T-helper 1 cell (primary cell): ENCODE results near the gene ABCC11.
"Not testable (repeated sequence)": the region's sequence is repeated elsewhere in the genome, so short reads cannot be mapped to it uniquely, and the experiment has no call there.

Experiments
- DNase-seq, 5 donors: peaks; one replicate each; pipeline ENCODE4 v3.0.0-alpha.2; 2012 to 2020

The ABCC11 gene

GRCh38 chr16:48244863-48245195 lies 2.5 kb downstream of the ABCC11 start:
- no peak for DNase-seq

GRCh38 chr16:48244080-48244862 lies 3.1 kb downstream of the ABCC11 start, which contains the start of gene LONP2:
TSS of gene LONP2 (plus strand) at chr16:48244300. CDS start at chr16:48244389, 89 bp downstream.
- DNase-seq: peak; percentile 70 to 91 (median 81)

DNA sequence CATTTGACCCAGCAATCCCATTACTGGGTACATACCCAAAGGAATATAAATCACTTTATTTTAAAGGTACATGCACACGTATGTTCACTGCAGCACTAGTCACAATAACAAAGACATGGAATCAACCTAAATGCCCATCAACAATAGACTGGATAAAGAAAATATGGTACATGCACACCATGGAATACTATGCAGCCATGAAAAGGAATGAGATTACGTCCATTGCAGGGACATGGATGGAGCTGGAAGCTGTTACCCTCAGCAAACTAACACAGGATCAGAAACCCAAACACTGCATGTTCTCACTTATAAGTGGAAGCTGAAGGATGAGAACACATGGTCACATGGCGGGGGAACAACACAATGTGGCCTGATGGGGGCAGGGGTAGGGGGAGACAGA lies 7.2 kb downstream of the ABCC11 start:
- not testable (repeated sequence) for DNase-seq

DNA sequence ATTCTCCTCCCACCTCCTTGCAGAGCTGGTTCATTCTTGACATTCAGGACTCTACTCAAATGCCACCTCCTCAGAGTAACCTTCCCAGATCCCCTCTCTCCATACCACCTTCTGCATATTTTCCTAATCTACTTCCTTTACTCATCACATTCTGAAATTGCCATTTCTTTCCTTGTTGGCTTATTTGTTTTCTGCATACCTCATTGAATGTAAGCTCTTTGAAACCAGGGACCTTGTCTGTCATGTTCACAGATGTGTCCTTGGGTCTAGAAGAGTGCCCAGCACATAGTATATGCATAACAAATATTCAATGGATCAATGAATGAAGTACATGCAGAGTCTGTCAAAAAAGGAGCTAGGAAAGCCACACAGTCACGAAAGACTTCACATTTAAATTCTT lies 11.1 kb downstream of the ABCC11 start:
- DNase-seq: no peak

- no peak for DNase-seq
Measured at GRCh38 chr16:48235556-48236136, 11.7 kb downstream of the ABCC11 start.

DNA sequence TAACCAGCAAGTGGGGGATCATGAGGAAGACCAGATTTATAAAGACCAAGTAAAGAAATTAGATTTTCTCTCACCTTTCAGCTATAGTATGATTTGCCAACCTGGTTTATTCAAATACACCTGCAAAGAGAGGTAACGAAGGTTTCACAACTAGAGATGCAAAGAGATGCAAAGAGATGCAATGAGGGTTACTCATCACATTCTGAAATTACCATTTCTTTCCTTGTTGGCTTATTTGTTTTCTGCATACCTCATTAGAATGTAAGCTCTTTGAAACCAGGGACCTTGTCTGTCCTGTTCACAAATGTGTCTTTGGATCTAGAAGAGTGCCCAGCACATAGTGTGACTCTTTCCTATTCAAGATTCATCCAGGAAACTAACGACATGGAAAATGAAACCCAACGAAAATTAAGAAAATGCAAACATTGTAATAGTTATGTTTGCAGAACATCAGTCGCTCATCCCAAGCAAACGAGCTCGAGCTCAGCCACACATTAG lies 12.2 kb downstream of the ABCC11 start:
- DNase-seq: no peak

DNA sequence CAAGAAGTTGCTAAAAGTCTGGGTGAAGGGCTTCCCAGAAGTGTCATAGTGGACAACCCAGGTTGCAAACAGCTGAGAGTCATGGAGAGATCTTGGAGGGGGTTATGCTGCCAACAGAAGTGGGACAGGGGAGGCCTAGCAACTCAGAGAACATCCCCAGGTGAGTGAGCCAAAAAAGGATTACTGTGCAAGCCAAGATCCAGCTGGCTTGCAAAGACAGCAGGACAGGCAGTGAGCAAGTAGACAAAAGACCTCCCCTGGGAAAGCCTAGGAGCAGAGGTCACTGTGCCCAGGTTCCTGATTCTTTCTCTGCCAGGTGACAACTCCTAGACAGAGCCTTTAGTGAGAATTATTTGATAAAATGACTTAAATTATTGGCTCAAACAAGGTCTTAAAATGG lies 12.7 kb downstream of the ABCC11 start:
- no peak for DNase-seq

GRCh38 chr16:48232493-48233040 lies 14.8 kb downstream of the ABCC11 start:
- peak in 1 of 5 donors; percentile 17 for DNase-seq

DNA sequence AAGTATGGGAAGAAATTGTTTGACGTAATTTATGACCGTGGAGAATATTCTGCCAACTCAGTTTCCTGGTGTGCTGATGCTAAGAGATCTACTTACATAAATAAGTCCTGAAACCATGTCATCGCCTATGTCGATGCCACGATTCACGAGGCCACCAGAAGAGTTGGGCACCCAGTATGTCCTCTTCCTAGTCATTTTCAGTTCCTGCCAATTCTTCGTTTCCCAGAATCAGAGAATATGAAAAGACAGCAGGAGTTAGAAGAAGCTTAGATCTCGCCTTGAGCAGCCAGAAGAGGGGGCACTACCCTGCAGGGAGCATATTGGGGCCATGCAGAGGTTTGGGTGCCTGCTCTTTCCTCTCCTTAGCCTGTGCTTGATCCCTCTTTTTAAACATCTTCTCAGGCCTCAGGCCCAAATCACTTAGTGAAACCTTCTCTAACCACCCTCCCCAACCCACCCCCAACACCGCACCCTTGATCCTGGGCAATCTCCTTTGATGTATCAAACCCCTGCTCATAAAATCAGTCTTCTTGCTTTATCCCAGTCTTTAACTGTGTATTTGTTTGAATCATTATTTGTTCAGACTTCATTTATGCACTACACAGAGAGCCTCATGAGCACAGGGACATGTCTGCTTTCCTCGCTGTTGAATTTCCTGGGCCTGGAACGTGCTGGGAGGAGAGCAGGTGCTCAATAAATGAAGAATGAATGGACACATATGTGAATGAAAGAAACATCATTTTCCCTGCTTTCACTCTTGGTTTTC lies 15.4 kb downstream of the ABCC11 start:
- DNase-seq: peak in 1 of 5 donors; percentile 68

- DNase-seq: no peak
Measured at GRCh38 chr16:48225456-48225855, 21.9 kb downstream of the ABCC11 start.

DNA sequence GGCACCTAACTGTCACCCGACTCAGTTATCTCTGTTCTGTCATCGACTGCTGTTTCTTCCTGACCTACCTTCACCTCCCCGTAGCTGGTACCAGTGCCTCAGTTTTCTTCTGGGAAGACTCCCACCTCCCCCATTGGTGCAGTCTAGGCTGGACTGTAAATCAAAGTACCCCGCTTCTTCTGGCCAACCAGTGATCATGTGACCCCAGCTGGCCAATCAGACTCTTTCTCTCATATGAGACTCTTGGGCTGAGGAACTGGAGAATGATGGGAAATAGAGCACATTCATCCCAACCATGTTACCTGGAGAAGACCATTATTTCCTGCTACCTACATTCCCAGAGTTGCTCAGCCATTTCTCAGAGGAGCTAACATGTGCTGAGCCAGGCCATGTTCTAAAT lies 23.8 kb downstream of the ABCC11 start:
- DNase-seq: no peak

- no peak for DNase-seq
Measured at GRCh38 chr16:48220891-48221290, 26.4 kb downstream of the ABCC11 start.

- DNase-seq: no peak
Measured at GRCh38 chr16:48218473-48218872, 28.9 kb downstream of the ABCC11 start.

- DNase-seq: no peak
Measured at GRCh38 chr16:48217708-48218107, 29.6 kb downstream of the ABCC11 start.

DNA sequence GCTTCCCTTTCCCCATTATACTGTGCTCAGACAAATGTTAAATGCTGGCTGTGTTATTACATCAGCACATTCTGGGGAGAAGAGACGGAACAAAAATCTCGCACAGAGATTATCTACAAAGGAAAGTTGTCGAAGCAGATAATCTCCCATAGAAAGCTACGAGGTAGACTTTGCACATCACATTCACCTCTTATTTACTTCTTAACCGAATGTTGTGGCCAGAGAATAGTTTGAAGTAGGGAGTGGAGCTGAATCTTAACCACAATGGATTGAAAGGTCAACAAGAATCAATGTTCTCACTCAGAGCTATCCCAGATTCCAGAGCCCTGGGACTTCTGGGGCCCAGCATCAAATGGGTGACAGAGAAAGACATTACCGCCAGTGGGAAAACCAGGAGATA lies 31.6 kb downstream of the ABCC11 start:
- DNase-seq: no peak

DNA sequence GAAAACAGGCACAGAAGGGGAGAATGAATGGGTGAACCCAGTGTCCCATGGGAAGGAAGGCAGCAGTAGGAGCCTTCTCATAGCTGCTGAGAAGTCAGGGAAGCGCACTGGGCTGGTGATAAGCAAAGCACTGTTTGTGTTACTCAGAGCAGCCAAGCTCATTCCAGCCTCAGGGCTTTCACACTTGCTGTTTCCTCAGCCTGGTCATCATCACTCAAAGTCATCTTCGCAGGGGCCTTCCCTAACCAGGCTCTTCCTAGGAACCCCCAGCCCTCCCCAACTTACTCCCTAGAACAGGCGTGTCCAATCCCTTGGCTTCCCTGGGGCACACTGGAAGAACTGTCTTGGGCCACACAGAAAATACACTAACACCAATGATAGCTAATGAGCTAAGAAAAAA lies 35.3 kb downstream of the ABCC11 start:
- no peak for DNase-seq

DNA sequence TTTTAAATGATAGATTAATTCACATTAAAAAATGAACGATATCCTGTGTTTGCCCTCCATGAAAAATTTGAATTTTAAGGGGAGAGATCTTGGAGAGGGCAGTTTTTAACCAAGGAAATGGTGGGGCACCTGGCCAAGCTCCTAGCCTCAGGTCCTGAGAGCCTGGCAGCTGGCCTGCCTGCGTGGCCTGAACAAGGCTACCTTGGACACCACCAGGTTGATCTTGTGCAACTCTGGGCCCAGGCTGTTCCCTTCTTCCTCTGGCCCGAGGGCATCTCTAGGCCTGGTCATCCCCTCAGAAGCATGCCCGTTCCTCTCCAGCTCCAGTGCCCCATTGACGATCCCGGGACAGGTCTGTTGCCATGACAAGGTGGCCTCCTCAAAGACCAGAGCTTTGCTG lies 36.6 kb downstream of the ABCC11 start:
- no peak for DNase-seq

DNA sequence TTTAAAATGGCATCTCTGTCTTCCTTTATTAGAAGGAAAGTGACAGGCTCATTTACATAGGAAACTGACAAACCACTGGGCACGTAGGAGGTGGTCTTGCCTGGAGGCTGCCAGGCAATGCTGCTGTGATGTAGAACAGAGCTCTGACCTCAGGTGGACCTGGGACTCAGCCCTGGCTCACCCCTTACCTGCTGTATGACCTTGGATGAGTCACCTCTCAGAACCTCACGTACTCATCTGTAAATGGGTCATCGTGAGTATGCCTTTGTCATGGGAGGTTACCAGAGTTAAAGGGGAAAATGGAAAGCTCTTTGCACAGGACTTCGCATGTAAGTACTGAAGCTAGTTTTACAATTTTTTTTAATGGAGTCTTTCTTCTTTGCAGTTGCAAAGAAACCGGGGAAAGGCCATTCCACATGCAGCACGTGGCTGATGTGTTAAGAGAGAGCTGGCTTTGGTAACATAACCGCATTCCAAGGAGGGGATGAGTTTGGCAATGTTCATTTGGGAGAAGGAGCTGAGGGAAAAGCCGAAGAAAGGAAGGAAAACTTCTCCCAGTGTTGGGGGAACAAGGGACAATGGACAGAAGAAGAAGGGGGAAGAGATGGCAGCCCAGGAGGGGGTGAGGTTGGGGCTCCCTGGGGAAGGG lies 40.6 kb downstream of the ABCC11 start:
- no peak for DNase-seq

DNA sequence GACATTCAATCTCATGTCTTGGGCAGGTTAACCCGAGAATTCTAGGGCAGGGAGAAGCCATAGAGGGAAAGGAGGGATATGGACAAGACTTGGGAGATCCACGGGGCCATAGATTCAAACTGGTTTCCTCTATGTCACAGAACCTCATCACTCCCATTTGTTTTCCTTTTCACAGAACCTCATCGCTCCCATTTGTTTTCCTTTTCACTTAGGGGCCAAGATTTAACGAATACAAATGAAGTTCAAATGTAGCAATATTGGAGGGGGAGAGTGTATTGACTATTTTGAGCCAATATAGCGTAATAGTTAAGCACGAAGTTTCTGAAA lies 42.6 kb downstream of the ABCC11 start:
- DNase-seq: no peak

DNA sequence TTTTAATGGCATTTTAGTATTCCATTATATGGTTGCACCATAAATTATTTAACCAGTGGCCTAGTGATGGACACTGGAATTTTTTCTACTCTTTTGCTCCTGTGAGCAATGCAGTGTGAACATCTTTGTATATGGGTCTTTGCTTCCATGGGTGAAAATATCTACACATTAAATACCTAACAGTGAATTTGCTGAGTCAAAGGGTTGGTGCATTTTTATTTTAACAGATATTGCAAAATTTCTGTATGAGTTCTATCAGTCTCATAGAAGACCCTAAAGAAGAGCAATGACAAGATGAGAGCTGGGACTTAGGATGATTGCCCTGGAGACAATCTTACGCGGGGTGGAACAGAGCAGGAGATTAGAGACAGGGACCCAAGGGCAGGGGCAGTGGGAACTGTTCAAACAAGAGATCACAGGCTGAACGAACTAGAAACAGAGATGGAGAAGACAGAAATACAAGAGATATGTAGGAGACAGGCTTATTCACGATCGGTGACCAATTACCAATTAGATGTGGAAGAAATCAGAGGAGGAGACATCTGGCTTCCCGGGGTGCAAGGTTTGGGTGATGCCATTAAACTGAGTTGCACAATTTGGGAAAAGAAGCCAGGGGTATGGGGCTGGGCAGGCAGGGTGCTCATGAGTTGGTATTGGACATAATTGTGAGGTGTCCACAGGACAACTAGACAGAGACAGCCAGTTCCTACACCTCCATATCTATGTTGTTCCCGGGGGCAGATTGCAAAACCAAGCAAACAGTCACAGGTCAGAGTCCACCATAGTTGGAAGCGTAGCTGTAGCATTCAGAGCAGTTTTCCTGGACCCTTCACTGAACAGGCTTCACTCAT lies 43.1 kb downstream of the ABCC11 start:
- no peak for DNase-seq

DNA sequence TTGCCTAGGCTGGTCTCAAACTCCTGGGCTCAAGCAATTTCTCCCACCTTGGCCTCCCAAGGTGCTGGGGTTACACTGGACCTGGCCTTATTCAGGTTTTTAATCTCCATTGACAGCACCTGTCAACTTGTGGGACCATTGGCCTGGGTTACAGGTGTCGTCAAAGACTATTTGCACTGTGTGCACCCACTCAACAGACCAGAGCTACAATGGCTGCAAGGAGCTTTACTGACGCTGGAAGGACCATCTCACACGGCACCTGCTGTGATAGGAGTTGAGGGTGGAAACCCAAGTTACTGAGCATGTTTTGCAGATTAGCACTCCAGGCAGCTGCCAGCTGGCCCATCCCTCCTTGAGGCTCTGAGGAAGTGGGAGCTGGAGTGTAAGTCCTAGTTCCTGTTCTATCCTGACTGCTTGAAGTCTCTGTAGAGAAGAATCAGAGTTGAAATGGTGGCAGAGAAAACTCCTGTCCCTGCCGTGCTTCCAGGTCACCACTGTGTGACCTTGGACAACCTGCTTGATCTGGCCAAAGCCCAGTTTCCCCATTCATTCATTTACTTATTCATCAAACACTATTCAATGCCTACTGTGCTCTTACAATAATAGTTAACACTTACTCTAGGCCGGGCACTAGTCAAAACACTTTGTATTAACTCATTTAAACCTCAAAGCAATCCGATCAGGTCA lies 45.7 kb downstream of the ABCC11 start:
- DNase-seq: no peak
